K562 treated with DMSO at 1 percent for 12 hours (cell line): Measurements from ENCODE around the gene MTOR. TPM values are rescaled to one million over a fixed set of nuclear protein-coding genes. Genes with fewer than 3 reads are reported as not detected.

Experiments used
- total RNA-seq: library from RNA; unstranded; fragments of 300-600 nt; gene quantifications from 2 replicates; pipeline ENCODE4 v1.2.3, GENCODE V29; 2022; ENCODE audit not compliant: insufficient read depth

MTOR gene
- total RNA-seq = 23.2 and 75.0 TPM in 2 replicates

GRCh38 chr1:11262171-11263049, at the start of gene MTOR:
Gene MTOR (minus strand): TSS chr1:11262551. CDS start chr1:11259409, 3,142 bp downstream.

DNA sequence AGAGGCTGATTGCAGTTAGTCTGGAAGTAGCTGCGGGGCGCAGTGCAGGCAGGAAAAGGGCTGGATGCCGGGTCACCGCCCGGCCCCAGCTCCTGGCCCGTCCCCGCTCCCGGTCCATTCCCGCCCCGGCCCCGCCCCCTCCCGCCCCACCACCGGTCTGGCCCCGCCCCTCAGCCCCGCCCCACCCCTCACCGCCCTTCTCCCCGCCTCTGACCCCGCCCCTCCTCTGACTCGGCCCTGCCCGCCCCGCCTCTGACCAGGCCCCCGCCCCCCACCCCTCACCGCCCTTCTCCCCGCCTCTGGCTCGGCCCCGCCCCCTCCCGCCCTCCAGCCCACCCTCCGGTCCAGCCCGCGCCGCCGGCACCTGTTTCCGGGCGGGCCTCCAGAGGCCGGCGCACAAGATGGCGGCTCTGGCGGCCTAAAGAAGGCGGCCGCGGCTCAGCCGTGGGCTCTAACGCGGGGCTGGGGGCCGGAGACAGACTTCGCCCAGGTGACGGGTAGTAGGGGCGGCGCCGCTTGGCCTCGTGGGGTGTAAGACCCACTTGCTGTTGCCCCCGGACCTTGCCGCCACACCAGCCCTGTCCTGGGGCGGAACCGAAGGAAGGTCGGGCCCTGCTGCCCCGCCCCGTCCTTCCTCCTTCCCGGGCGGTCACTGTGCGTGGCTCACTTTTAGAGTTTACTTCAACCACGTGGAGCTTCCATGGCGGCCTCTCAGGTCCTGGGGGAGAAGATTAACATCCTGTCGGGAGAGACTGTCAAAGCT, 10.7 kb upstream of the MTOR start, which contains the start of gene UBIAD1:
TSS of gene UBIAD1 (plus strand) at position 367 of the 763 bp plus-strand sequence. CDS start at position 701, 334 bp downstream.

DNA sequence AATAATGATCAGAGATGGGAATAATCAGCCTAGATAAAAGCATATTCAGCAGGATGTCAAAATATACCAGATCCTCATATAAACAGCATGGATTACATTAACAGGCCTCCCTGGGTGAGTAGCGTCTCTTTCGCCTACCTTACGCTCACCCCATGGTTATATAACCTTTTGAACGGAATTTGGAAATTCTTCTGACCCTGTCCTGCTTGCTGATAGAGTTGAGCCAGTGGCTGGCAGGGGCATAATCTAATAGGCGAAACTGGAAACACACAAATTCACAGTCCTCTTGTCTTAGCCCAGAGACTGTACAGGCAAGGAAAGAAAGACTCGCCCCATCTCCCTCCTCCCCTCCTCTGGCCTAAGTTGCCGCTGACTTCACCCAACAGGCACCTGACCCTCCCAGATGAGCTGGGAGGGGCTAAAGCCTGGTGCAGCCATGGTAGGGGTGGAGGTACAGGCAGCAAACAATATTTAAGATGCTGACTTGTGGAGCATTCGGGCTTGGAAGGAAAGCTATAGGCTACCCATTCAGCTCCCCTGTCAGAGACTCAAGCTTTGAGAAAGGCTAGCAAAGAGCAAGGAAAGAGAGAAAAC, 73.4 kb downstream of the MTOR start, which contains the start of gene ANGPTL7:
TSS of gene ANGPTL7 (plus strand) at position 498 of the 594 bp plus-strand sequence. CDS start 225 bp downstream, outside the sequence.

GRCh38 chr1:11099310-11100148, 162.8 kb downstream of the MTOR start, which contains the start of gene EXOSC10:
Gene EXOSC10 (minus strand): TSS chr1:11099869. CDS start chr1:11099831, 38 bp downstream.

DNA sequence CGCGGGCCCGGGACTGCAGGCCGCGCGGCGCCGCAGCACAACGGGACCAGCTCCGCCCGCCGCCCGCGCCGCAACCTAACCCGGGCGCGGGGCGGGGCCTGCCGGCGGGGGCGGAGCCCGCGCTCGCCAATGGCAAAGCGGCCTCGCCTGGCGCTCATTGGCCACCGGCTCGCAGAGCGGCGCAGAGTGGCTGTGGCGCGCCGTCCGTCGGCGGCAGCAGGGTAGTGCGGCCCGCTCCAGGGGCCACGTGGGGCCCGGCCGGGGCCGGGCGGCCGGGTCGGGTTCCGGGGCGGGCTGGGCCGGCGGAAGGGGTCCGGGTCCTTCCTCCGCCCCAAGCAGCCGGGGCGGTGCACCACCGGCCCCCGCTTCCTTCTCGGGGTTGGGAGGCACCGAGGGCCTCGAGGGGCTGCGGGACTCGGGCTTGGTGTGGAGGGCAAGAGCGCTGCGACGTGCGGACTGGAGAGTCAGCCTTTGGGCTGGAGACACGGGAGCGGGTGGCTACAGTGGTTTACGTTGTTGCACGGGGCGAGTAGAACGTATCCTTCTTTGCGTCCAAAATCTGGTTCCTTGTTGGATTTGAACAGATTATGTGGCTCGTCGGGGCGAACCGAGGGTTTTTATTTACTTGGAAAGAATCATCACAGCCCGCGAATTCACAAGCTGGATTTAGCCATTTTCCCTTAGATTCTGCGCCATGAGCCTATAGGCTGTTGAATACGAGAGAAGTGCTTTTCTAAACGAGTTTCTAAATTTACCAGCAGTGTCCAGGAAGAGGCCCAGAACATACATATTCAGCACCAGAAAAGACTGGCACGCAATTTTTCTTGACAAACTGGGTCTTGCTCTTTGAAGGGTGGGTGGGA, 202.2 kb downstream of the MTOR start, which contains the start of gene SRM:
TSS of gene SRM (minus strand) at position 51 of the 863 bp plus-strand sequence. CDS start 75 bp downstream, outside the sequence.

Other genes starting within 250 kb of the MTOR start
- gene TARDBP, start 249.9 kb downstream of the MTOR start, total RNA-seq = 78.9 and 193 TPM in 2 replicates
- gene MASP2, start 215.3 kb downstream of the MTOR start, total RNA-seq = 0.57 and 2.4 TPM in 2 replicates
- gene SRM, start 202.5 kb downstream of the MTOR start, total RNA-seq = 70.5 and 71.3 TPM in 2 replicates
- gene EXOSC10, start 162.7 kb downstream of the MTOR start, total RNA-seq = 48.2 and 101 TPM in 2 replicates
- gene ANGPTL7, start 73.2 kb downstream of the MTOR start, total RNA-seq = not detected in 2 replicates
- gene UBIAD1, start 10.6 kb upstream of the MTOR start, total RNA-seq = 11.7 and 18.7 TPM in 2 replicates
- not detected in 2 replicates for gene DISP3, start 216.6 kb upstream of the MTOR start, total RNA-seq